ENCODE measurements around the gene SNCG. TPM values are rescaled to one million over a fixed set of nuclear protein-coding genes. Genes with fewer than 3 reads are reported as not detected.
"Not testable (repeated sequence)": the region's sequence is repeated elsewhere in the genome, so short reads cannot be mapped to it uniquely, and the experiment has no call there.

Gene SNCG
- total and polyA plus RNA-seq, 2 donors from 2014 or later = 41.3 to 92.8 TPM

- no peaks in the 10 kb centered on the region for H3K36me3 ChIP-seq (ENCODE audit: control insufficient read depth in 2 of 3, insufficient read depth in 3 of 3, low read length in 3 of 3)
- no peak overlapping the region for H3K27ac ChIP-seq (ENCODE audit: low read depth in 2 of 2, low read length in 2 of 2)
- H3K4me3 ChIP-seq (ENCODE audit: low read length in 3 of 3) = no peak overlapping the region
- intact Hi-C loops (cut with DNase I) = no loop called here
- DNase-seq (peak in 1 of 5 donors; percentile 45), FAIRE-seq (no peak)
- H3K27me3 ChIP-seq (ENCODE audit: control insufficient read depth, insufficient read depth, low read length) = no peaks in the 10 kb centered on the region
- no peak overlapping the region for H3K9ac ChIP-seq (ENCODE audit: low read length in 3 of 3)
- peaks cover 0 to 7% (median 0%) of the 10 kb centered on the region in 3 donors for H3K4me1 ChIP-seq (ENCODE audit: control insufficient read depth in 2 of 3, insufficient read depth in 2 of 3, low read depth in 1 of 3, low read length in 3 of 3)
- TF ChIP-seq CTCF (IDR thresholded peaks at IDR 0.05; ENCODE audit: borderline replicate concordance, extremely low read depth, insufficient read depth) = no peak
- H3K9me3 ChIP-seq (ENCODE audit: control insufficient read depth in 2 of 3, insufficient read depth in 1 of 3, low read length in 3 of 3) = no peaks in the 10 kb centered on the region
Measured at GRCh38 chr10:86938260-86938659, 20.1 kb upstream of the SNCG start.

DNA sequence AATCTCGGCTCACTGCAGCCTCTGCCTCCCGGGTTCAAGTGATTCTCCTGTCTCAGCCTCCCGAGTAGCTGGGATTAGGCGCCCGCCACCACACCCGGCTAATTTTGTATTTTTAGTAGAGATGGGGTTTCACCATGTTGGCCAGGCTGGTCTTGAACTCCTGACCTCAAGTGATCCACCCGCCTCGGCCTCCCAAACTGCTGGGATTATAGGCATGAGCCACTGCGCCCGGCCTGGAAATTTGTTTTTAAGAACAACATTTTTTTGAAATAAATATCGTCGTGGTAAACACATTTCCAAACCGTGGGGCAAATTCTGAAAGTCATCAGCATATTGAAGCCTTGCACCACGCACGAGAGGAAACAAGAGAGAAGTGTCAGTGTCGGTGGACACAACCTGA, 18.3 kb upstream of the SNCG start:
- DNase-seq; H3K9me3 ChIP-seq (ENCODE audit: control insufficient read depth in 2 of 3, insufficient read depth in 1 of 3, low read length in 3 of 3); H3K27me3 ChIP-seq (ENCODE audit: control insufficient read depth, insufficient read depth, low read length); H3K27ac ChIP-seq (ENCODE audit: low read depth in 2 of 2, low read length in 2 of 2); intact Hi-C loops (cut with DNase I); H3K9ac ChIP-seq (ENCODE audit: low read length in 3 of 3); H3K36me3 ChIP-seq (ENCODE audit: control insufficient read depth in 2 of 3, insufficient read depth in 3 of 3, low read length in 3 of 3); H3K4me3 ChIP-seq (ENCODE audit: low read length in 3 of 3); FAIRE-seq: not testable (repeated sequence)
- peaks cover 0 to 16% (median 0%) of the 10 kb centered on the region in 3 donors for H3K4me1 ChIP-seq (ENCODE audit: control insufficient read depth in 2 of 3, insufficient read depth in 2 of 3, low read depth in 1 of 3, low read length in 3 of 3)

GRCh38 chr10:86940677-86941076, 17.7 kb upstream of the SNCG start:
- Histone ChIP-seq H3K4me1 (ENCODE audit: control insufficient read depth in 2 of 3, insufficient read depth in 2 of 3, low read depth in 1 of 3, low read length in 3 of 3) (peaks cover 0 to 21% (median 0%) of the 10 kb centered on the region in 3 donors), H3K27me3 (ENCODE audit: control insufficient read depth, insufficient read depth, low read length) (no peaks in the 10 kb centered on the region), H3K27ac (ENCODE audit: low read depth in 2 of 2, low read length in 2 of 2) (no peak overlapping the region), H3K4me3 (ENCODE audit: low read length in 3 of 3) (no peak overlapping the region), H3K9ac (ENCODE audit: low read length in 3 of 3) (no peak overlapping the region), H3K36me3 (ENCODE audit: control insufficient read depth in 2 of 3, insufficient read depth in 3 of 3, low read length in 3 of 3) (no peaks in the 10 kb centered on the region), H3K9me3 (ENCODE audit: control insufficient read depth in 2 of 3, insufficient read depth in 1 of 3, low read length in 3 of 3) (no peaks in the 10 kb centered on the region)
- DNase-seq (no peak), FAIRE-seq (no peak)
- intact Hi-C loops (cut with DNase I) = no loop called here
- no peak for TF ChIP-seq CTCF (IDR thresholded peaks at IDR 0.05; ENCODE audit: borderline replicate concordance, extremely low read depth, insufficient read depth)

GRCh38 chr10:86941426-86941825, 17.0 kb upstream of the SNCG start:
- DNase-seq = no peak
- H3K27me3 ChIP-seq (ENCODE audit: control insufficient read depth, insufficient read depth, low read length) = no peaks in the 10 kb centered on the region
- no peak overlapping the region for H3K9ac ChIP-seq (ENCODE audit: low read length in 3 of 3)
- no peak overlapping the region for H3K4me3 ChIP-seq (ENCODE audit: low read length in 3 of 3)
- peaks cover 0 to 29% (median 0%) of the 10 kb centered on the region in 3 donors for H3K4me1 ChIP-seq (ENCODE audit: control insufficient read depth in 2 of 3, insufficient read depth in 2 of 3, low read depth in 1 of 3, low read length in 3 of 3)
- no peak for TF ChIP-seq CTCF (IDR thresholded peaks at IDR 0.05; ENCODE audit: borderline replicate concordance, extremely low read depth, insufficient read depth)
- no peaks in the 10 kb centered on the region for H3K9me3 ChIP-seq (ENCODE audit: control insufficient read depth in 2 of 3, insufficient read depth in 1 of 3, low read length in 3 of 3)
- no peaks in the 10 kb centered on the region for H3K36me3 ChIP-seq (ENCODE audit: control insufficient read depth in 2 of 3, insufficient read depth in 3 of 3, low read length in 3 of 3)
- intact Hi-C loops (cut with DNase I) = no loop called here
- H3K27ac ChIP-seq (ENCODE audit: low read depth in 2 of 2, low read length in 2 of 2) = no peak overlapping the region
- FAIRE-seq = no peak
